MCF 10A (cell line): ENCODE measurements around the gene ANKHD1. TPM values are rescaled to one million over a fixed set of nuclear protein-coding genes. Genes with fewer than 3 reads are reported as not detected.

Source experiments
- BruUV-seq: library from RNA; stranded (reverse); fragments of 400-500 nt; replicated peaks from 2 replicates; lab custom pipeline; 2021; lab: Mats Ljungman, UMichigan
- CTCF ChIA-PET: fragments of 300-600 bp; sonication (Branson Sonifier 250); formaldehyde crosslinking; extraction: SDS; loops from one replicate; lab custom pipeline; 2021; ENCODE audit warnings: antibody characterized with exemption, inconsistent platforms; lab: Yijun Ruan, JAX
- POLR2A ChIA-PET: fragments of 300-600, 350-650 bp; sonication (Branson Sonifier 250); formaldehyde crosslinking; extraction: SDS; loops from one replicate; lab custom pipeline; 2020; ENCODE audit warnings: antibody characterized with exemption, inconsistent platforms; lab: Yijun Ruan, JAX
- DNase-seq: peaks from one replicate; pipeline ENCODE4 v3.0.0-alpha.2; 2018; ENCODE audit not compliant: unreplicated experiment
- H3K27ac Mint-ChIP-seq: one replicate; pipeline ENCODE4 v1.8.0; 2022; ENCODE audit warnings: mild to moderate bottlenecking, low read depth, mixed read lengths; ENCODE audit not compliant: unreplicated experiment
- H3K27me3 Mint-ChIP-seq: one replicate; pipeline ENCODE4 v1.8.0; 2022; ENCODE audit warnings: mixed read lengths; ENCODE audit not compliant: insufficient read depth, unreplicated experiment
- H3K36me3 Mint-ChIP-seq: one replicate; pipeline ENCODE4 v1.8.0; 2022; ENCODE audit warnings: mild to moderate bottlenecking, moderate library complexity, mixed read lengths; ENCODE audit not compliant: insufficient read depth, unreplicated experiment
- H3K4me1 Mint-ChIP-seq: one replicate; pipeline ENCODE4 v1.8.0; 2022; ENCODE audit warnings: mixed read lengths; ENCODE audit not compliant: insufficient read depth, unreplicated experiment
- H3K4me3 Mint-ChIP-seq: one replicate; pipeline ENCODE4 v1.8.0; 2022; ENCODE audit warnings: mild to moderate bottlenecking, moderate library complexity, mixed read lengths; ENCODE audit not compliant: unreplicated experiment
- H3K9me3 Mint-ChIP-seq: one replicate; pipeline ENCODE4 v1.8.0; 2022; ENCODE audit warnings: mixed read lengths; ENCODE audit not compliant: unreplicated experiment
- intact Hi-C: fragments of 100-400 bp; cut with micrococcal nuclease; formaldehyde crosslinking; loops from 2 replicates; pipeline ENCODE4 v1.14.1; 2022
- total RNA-seq: library from RNA; stranded (reverse); gene quantifications from 2 replicates; pipeline ENCODE4 v1.2.3, GENCODE V29; 2022
- TF ChIP-seq, protein P1 (sequence below): fragments of 200-600 bp; IDR thresholded peaks from one replicate; pipeline ENCODE4 v1.8.0; 2022; ENCODE audit warnings: antibody characterized with exemption, mild to moderate bottlenecking; ENCODE audit not compliant: unreplicated experiment

ANKHD1 gene
- total RNA-seq, 1 experiment from 2014 or later = 146 TPM

DNA sequence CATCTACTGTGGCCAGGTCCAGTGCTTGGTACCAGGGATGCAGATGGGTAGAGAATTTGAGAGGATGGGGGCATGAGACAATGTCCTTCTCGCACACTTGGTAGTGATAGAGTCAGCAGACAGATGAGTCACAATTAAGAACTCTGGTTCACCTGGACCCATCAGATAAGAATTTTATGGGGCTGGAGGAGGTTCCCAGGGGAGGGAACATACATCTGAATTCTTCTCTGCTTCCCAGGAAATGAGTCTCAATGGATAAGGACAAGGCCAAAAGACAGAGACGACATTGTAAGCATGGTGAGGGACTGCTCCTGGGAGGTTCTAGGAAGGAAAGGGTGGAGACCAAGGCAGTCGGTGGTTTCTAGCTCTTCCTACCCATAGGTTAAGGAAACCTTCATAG is 36.4 kb upstream of the ANKHD1 start:
- intact Hi-C loops = no loop called here
- DNase-seq = no peak

DNA sequence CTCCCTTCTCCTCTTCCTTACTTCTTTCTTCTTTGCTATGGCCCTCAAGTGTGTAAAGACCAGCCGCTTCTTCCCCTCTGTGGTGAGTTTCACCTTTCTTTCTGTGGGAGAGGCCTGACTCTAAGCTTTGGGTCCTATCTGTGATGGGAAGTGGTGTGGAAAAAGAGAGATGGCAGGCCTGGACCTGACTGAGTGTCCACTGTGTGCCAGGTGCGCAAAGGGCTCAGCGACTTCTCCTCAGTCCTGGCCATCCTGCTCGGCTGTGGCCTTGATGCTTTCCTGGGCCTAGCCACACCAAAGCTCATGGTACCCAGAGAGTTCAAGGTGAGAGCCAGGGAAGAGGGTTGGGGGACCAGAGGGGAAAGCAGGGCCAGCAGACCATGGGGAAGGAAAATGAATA is 35.7 kb upstream of the ANKHD1 start:
- H3K9me3 Mint-ChIP-seq = no peaks in the 10 kb centered on the region
- H3K27me3 Mint-ChIP-seq = no peaks in the 10 kb centered on the region
- no peak for DNase-seq
- H3K27ac Mint-ChIP-seq = no peak overlapping the region
- no peaks in the 10 kb centered on the region for H3K4me1 Mint-ChIP-seq
- CTCF ChIA-PET = interaction anchor here (0.5 to 10.7 kb wide), 19 partner anchors 10 to 1269 kb away, joined by 3 to 286 read pairs (median 3); partner anchors contain the start of gene HBEGF
- POLR2A ChIA-PET = interaction anchor here (0.6 to 1.4 kb wide), 7 partner anchors 10 to 325 kb away, joined by 3 to 4 read pairs (median 3); partner anchors contain the start of genes HARS1 and HARS2
- intact Hi-C loops = no loop called here
- no TSS peak for BruUV-seq
- no peaks in the 10 kb centered on the region for H3K36me3 Mint-ChIP-seq
- TF ChIP-seq, protein P1, sequence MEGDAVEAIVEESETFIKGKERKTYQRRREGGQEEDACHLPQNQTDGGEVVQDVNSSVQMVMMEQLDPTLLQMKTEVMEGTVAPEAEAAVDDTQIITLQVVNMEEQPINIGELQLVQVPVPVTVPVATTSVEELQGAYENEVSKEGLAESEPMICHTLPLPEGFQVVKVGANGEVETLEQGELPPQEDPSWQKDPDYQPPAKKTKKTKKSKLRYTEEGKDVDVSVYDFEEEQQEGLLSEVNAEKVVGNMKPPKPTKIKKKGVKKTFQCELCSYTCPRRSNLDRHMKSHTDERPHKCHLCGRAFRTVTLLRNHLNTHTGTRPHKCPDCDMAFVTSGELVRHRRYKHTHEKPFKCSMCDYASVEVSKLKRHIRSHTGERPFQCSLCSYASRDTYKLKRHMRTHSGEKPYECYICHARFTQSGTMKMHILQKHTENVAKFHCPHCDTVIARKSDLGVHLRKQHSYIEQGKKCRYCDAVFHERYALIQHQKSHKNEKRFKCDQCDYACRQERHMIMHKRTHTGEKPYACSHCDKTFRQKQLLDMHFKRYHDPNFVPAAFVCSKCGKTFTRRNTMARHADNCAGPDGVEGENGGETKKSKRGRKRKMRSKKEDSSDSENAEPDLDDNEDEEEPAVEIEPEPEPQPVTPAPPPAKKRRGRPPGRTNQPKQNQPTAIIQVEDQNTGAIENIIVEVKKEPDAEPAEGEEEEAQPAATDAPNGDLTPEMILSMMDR = no peak
- H3K4me3 Mint-ChIP-seq = no peak overlapping the region

More for the DNA sequence above, 36.4 kb upstream of the ANKHD1 start:
- Mint-ChIP-seq H3K36me3 (no peaks in the 10 kb centered on the region), H3K9me3 (no peaks in the 10 kb centered on the region), H3K4me3 (no peak overlapping the region), H3K27ac (no peak overlapping the region), H3K27me3 (no peaks in the 10 kb centered on the region), H3K4me1 (no peaks in the 10 kb centered on the region)
- ChIA-PET CTCF (interaction anchor here (0.5 to 10.7 kb wide), 13 partner anchors 8 to 570 kb away, joined by 3 to 286 read pairs (median 5); no protein-coding TSS in a partner anchor), POLR2A (interaction anchor here (0.6 to 0.9 kb wide), 3 partner anchors 29 to 165 kb away, joined by 3 read pairs; no protein-coding TSS in a partner anchor)
- TF ChIP-seq, protein P1 = no peak
- no TSS peak for BruUV-seq

DNA sequence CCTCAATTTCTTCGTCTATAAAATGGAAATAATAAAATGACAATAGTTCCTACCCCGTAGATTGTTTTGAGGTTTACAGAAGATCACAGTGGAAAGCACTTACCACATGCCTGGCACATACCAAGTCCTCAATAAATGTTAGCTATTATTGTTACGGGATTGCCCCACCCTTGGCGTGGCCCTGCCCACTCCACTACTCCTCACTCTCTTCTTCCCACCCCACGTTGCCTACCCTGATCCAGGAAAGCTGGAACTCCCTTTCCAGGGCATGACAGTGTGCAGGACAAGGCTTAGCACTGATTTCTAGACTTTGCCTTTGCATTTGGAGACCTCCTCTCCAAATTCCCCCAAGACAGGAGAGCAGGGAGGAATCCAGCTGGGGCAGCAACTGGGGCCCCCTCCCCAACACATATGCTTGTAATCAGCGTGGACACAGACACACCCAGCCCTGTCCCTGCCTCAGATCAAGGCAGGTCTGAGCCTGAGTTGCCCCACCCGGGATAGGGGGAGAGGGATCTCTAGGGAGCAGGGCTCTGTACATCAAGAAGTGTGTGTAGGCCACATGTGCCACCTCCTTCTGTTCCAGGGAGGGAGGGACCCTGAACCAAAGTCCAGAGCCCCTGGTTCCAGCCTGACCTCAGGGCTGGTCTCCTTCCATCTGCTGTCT is 34.9 kb upstream of the ANKHD1 start:
- no TSS peak for BruUV-seq
- Mint-ChIP-seq H3K4me3 (no peak overlapping the region), H3K27me3 (no peaks in the 10 kb centered on the region), H3K27ac (no peak overlapping the region), H3K9me3 (no peaks in the 10 kb centered on the region), H3K4me1 (no peaks in the 10 kb centered on the region), H3K36me3 (no peaks in the 10 kb centered on the region)
- no peak for DNase-seq
- TF ChIP-seq, protein P1 = no peak
- POLR2A ChIA-PET = interaction anchor here (0.8 to 1.4 kb wide), 6 partner anchors 9 to 324 kb away, joined by 3 to 4 read pairs (median 3); partner anchors contain the start of genes EIF4EBP3, HARS1 and HARS2
- intact Hi-C loops = no loop called here
- CTCF ChIA-PET = interaction anchor here (0.5 to 10.7 kb wide), 16 partner anchors 8 to 354 kb away, joined by 3 to 286 read pairs (median 5); partner anchors contain the start of gene HBEGF
